ENCODE data around the gene PTPRR.

GRCh38 chr12:70847871-70848270 is 72.7 kb downstream of the PTPRR start:
- no peak for TF ChIP-seq TARDBP (IDR thresholded peaks at IDR 0.05)
- no peak for TF ChIP-seq PKNOX1 (IDR thresholded peaks at IDR 0.05)
- no peak for TF ChIP-seq LEF1 (IDR thresholded peaks at IDR 0.05; ENCODE audit: borderline replicate concordance)
- no peak for TF ChIP-seq CTBP1 (IDR thresholded peaks at IDR 0.05; ENCODE audit: borderline replicate concordance)
- TF ChIP-seq FOXA1 (IDR thresholded peaks at IDR 0.05), result no peak
- no peak for TF ChIP-seq SUZ12 (IDR thresholded peaks at IDR 0.05)
- TF ChIP-seq BHLHE40 (IDR thresholded peaks at IDR 0.05; ENCODE audit: borderline replicate concordance), result no peak
- TF ChIP-seq SP1 (IDR thresholded peaks at IDR 0.05), result no peak
- no peak for TF ChIP-seq FOXM1 (IDR thresholded peaks at IDR 0.05; ENCODE audit: borderline replicate concordance)

All from HEK293T (cell line).